GM18511 (cell line): ENCODE results near the gene SUPT3H.

Source experiments
- ATAC-seq: cut with Tn5 transposase; IDR thresholded peaks from one replicate; pipeline ENCODE4 v1.9.1; 2021; ENCODE audit warnings: mild to moderate bottlenecking, moderate library complexity; ENCODE audit not compliant: unreplicated experiment

The SUPT3H gene

DNA sequence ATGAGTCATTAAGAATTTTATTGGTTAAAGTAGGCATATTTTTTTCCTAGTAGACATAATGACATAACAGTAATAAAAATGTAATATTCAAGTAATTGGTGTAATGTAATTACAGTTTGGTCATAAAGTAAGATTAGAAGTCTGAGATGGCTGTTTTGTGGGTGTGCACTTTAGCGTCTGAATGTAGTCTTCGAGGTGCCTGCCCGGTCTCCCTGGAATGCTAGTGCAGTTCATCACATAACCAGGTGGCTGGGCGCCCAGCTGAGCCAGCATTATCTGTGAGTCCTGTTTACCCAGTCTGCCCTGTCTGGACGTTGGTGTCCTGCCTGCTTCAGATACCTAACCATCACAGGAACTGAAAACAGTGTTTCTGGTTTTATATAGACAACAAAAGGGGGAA lies 571.1 kb downstream of the SUPT3H start:
- ATAC-seq: no peak

GRCh38 chr6:44805238-44805846 lies 572.4 kb downstream of the SUPT3H start:
- ATAC-seq: no peak

GRCh38 chr6:44804546-44805159 lies 573.1 kb downstream of the SUPT3H start:
- no peak for ATAC-seq

DNA sequence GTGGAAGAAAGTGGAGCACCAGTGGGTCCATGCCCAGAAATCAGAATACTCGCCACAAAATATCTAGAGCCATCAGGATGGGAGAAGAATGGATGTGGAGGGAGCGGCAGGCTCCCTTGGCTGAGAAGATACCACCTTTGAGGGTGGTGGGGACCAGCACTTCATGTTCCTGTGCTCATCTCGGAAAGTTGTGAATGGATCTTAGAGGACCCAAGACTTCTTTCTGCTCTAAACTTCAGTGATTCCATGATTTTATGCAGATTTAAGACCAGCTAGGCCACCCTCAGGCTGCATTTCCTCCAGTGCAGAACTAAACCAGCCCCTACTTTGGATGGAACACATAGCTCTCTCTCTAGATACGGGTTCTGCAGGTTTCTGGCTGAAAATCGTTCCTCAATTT lies 573.7 kb downstream of the SUPT3H start:
- ATAC-seq: no peak

DNA sequence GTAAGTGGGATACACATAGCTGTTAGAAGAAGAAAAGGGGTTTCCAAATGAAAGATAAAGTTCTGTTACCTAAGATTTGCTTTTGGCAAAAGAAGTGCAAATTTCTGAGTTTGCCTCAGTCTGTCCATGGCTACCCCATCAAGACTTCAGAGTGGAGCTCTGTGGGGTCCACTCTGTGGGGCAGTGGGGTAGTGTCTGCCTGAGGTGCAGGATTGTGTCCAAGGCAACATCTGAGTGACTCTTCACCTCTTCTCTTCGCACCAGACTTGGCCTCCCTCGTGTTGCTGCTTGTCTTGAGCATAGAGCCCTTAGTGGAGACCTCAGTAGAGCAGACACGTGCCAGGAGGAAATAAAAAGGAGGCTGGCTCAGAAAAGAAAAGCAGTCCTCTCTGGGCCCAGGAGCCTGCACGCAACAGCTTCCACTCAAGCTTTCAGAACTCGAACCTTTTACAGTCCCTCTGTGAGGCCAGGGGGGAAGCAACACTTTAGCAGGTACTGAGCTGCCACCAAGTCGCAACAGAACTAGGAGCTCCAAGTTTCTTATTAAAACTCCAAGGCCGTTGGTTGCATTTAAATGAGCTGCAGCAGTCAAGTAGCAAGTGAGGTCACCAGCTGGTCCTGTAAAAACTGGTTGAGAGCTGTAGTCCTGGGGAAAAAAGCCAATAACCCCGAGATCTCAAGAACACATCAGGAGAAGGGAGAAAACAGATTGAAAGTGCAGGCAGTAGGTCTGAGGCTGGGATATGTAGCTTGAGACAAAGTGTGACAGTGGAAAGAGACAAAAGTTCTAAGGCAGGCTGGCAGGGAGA lies 576.7 kb downstream of the SUPT3H start:
- ATAC-seq: no peak

- no peak for ATAC-seq
These were observed 577.5 kb downstream of the SUPT3H start for GRCh38 chr6:44800171-44800783.

- ATAC-seq: no peak
These were observed 580.0 kb downstream of the SUPT3H start for GRCh38 chr6:44797746-44798145.

- no peak for ATAC-seq
These were observed 582.4 kb downstream of the SUPT3H start for GRCh38 chr6:44795326-44795725.

- ATAC-seq: no peak
These were observed 587.9 kb downstream of the SUPT3H start for GRCh38 chr6:44789806-44790205.

DNA sequence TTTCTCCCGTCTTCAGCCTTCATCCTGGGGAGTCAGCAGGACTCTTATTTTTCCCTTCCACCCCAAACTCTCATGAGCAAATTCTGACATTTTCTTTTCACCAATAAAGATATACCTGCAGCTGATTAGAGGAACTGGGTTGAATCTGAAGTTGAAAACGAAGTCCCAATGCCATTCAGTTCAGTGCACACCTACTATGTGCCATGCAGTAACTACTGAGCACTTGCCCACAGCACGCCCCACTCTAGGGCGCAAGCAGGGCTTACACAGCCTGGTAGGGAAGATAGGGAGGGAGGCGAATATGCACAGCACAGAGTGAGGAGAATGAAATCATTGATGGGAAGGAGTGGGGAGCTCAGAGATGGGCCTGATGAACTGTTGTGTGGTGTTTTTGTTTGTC lies 588.7 kb downstream of the SUPT3H start:
- ATAC-seq: no peak

- ATAC-seq: no peak
These were observed 589.2 kb downstream of the SUPT3H start for GRCh38 chr6:44788387-44788981.

- no peak for ATAC-seq
These were observed 590.4 kb downstream of the SUPT3H start for GRCh38 chr6:44787254-44787834.

- ATAC-seq: no peak
These were observed 592.6 kb downstream of the SUPT3H start for GRCh38 chr6:44785130-44785529.

DNA sequence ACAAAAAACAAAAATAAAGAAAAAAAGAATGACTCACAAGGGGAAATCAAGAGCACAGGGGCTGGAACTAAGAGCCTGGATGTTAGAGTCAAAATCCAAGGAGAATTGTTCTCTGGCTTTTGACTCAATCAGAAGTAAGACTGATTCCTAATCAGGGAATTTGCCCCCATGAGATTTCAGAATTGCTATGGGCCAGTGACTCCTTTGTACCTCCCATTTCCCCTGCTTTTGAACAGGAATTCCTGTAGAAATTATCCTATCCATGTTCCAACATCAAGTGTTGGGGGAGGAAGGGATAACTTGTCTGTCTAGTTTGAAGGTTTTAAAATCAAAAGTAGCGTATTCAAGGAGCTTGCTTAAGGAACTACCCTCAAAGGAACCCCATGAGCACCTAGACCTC lies 593.5 kb downstream of the SUPT3H start:
- ATAC-seq: no peak

- ATAC-seq: no peak
These were observed 594.8 kb downstream of the SUPT3H start for GRCh38 chr6:44782892-44783291.

GRCh38 chr6:44781912-44782597 lies 595.7 kb downstream of the SUPT3H start:
- no peak for ATAC-seq

DNA sequence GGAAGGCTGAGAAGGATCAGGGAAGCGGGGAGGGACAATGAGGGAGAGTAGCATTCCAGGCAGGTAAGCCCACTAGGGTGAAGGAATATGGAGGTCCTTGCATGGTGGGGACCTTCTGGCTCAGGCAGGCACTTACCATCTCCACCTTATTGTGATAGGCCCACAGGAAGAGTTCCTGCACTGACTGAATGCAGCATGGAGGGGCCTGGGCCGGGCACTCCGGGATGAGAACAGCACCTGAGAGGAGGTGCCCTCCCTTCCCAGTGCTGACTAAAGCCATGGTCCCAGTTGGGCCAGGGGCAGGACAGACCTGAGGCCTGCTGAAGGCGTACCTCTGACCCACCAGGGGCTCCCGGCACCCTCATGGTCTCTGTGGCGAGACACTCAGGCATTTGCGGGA lies 597.6 kb downstream of the SUPT3H start:
- no peak for ATAC-seq

DNA sequence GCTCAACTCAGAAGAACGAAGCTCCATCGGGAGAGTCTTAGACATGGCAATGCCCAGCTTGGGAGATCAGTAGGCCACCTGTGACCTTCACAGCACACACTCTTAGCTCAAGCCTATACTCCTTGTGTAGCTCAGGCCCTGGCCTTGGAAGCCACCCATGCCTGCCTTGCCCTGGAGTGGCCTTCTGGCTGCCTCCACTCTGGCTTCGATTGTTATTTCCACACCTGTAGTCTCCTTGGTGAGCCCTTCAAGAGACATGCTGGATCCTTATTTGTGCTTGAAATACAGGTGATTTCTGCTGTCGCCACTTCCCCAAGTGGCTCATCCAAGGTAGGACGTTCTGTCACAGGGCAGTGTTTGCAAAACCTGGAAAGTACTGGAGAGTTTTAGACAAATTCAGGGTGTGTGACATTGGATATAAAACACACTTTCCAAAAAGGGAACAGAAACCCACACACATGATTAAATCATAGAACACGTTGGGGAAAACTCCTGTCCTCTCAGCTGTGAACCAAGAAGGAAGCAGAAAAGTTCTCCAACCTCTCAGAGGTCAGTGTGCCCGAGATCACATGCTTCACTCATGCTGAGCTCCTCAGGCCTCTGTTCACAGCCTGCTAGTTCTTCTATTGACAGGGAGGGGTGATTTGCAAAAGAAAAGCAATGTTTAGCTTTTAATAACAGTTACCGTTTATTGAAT lies 598.5 kb downstream of the SUPT3H start:
- peak; percentile 87 for ATAC-seq
